IPS-NIHi11 (cell line): Measurements from ENCODE around the gene ZIC2.
"Not testable (repeated sequence)": the region's sequence is repeated elsewhere in the genome, so short reads cannot be mapped to it uniquely, and the experiment has no call there.

Source experiments
- DNase-seq: peaks from one replicate; pipeline ENCODE4 v3.0.0; 2012; ENCODE audit warnings: mixed read lengths, low spot score

ZIC2 gene

DNA sequence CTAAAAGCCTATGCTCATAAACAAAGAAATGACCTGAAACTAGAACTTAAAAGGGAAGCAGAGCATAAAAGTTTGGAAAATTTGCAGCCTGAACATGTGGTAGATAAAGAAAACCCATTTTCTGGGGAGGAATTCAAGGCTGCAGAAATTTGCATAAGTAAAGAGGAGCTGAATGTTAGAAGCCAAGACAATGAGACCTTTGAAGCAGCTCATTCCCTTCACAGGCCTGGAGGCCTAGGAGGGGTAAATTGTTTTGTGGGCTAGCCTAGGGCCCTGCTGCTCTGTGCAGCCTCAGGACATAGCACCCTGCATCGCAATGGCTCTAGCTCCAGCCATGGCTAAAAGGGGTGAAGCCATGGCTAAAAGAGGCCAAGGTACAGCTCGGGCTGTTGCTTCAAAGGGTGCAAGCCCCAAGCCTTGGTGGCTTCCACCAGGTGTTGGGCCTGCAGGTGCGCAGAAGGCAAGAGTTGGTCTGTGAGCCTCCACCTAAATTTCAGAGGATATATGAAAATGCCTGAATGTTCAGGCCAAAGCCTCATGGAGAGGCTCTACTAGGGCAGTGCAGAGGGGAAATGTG is 38.3 kb downstream of the ZIC2 start:
- peak; percentile 31 for DNase-seq

DNA sequence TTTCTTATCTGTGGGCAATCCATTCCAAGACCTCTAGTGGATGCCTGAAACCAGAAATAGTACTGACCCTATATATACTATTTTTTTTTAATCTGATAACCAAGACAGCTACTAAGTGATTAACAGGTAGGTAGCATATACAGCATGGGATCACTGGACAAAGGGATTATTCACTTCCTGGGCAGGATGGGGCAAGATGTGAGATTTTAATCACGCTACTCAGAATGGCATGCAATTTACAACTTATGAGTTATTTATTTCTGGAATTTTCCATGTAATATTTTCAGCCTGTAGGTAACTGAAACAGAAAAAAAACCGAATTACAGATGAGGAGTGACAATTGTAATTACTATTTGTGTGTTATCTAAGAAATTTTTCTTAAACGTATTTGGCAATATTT is 41.2 kb downstream of the ZIC2 start:
- no peak for DNase-seq

DNA sequence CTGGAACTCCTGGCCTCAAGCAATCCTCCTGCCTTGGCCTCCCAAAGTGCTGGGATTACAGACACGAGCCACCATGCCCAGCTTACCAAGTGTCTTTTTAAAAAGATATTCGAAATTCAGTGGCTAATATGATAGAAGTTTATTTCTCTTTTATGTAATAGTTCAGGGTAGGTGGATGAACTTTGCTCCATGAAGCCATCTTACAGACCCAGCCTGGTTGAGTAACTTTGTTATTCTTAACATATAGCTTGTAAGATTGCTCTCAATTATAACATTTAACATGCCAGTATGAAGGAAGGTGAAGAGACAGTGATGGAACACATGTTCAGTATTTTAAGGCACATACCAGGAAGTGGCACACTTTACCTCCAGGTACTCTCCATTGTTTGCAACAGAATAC is 42.4 kb downstream of the ZIC2 start:
- DNase-seq: no peak

DNA sequence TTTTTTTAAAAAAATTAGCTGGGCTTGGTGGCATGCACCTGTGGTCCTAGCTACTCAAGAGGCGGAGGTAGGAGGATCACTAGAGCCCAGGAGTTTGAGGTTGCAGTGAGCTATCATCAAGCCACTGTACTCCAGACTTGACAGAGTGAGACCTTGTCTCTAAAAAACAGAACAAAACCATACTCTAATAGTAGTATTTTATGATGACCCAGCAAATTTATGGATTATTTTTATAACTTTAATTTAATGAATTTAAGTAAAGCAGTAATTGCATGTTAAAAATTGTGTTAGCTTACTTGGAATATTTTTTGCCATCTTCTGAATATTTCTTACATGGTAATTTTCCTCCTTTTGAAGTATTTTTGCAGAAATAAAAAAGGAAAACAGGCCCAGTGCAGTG is 48.3 kb downstream of the ZIC2 start:
- DNase-seq: no peak

DNA sequence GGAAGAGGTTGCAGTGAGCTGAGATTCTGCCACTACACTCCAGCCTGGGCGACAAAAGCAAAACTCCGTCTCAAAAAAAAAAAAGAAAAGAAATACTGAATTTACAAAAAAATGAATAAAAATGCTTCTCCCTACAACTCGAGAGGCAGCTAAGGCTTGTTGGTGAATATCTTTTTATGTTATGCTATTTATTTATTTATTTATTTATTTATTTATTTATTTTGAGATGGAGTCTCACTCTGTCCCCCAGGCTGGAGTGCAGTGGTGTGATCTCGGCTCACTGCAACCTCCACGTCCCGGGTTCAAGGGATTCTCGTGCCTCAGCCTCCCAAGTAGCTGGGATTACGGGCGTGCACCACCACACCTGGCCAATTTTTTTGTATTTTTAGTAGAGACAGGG is 51.1 kb downstream of the ZIC2 start:
- DNase-seq: not testable (repeated sequence)

DNA sequence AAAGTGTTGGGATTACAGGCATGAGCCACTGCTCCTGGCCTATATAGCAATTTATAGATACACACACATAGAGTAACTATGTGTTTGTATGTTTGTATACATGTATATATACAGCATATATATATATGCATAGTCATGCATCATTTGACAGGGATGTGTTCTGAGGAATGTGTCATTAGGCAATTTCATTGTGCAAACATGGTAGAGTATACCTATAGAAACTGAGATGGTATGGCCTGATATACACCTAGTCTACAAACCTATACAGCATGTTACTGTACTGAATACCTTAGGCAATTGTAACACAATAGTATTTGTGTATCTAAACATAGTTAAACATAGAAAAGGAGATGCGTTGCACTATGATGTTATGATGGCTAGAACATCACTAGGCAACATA is 54.4 kb downstream of the ZIC2 start:
- no peak for DNase-seq
